ENCODE measurements around the gene CTNNA3. TPM values are rescaled to one million over a fixed set of nuclear protein-coding genes. Genes with fewer than 3 reads are reported as not detected.

Gene CTNNA3
- total RNA-seq, 1 donor from 2014 or later, result 0.32 TPM

DNA sequence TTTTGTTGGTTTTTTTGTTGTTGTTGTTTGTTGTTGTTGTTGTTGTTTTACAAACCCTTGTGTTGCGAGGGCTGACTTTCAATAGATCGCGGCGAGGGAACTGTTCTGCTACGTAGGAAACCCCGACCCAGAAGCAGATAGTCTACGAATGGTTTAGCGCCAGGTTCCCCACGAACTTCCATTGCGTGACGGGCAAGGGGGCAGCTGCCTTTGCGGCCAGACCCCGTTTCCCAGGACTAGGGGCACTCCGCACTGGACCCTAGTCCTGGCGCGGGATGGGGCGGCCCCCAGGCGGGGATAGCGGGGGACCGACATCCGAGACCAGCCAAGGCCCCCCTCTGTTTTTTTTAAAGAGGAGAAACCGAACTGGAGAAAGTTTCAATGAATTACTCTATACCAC is 650.6 kb downstream of the CTNNA3 start:
- intact Hi-C loops (cut with micrococcal nuclease), result no loop called here

GRCh38 chr10:67043041-67043440 is 653.0 kb downstream of the CTNNA3 start:
- intact Hi-C loops (cut with micrococcal nuclease), result no loop called here

- intact Hi-C loops (cut with micrococcal nuclease), result no loop called here
These were observed 659.2 kb downstream of the CTNNA3 start for GRCh38 chr10:67036808-67037207.

GRCh38 chr10:67033878-67034277 is 662.1 kb downstream of the CTNNA3 start:
- intact Hi-C loops (cut with micrococcal nuclease), result no loop called here

- intact Hi-C loops (cut with micrococcal nuclease), result no loop called here
These were observed 673.9 kb downstream of the CTNNA3 start for GRCh38 chr10:67022099-67022498.

GRCh38 chr10:67017218-67017617 is 678.8 kb downstream of the CTNNA3 start:
- intact Hi-C loops (cut with micrococcal nuclease), result no loop called here

- intact Hi-C loops (cut with micrococcal nuclease), result no loop called here
These were observed 680.8 kb downstream of the CTNNA3 start for GRCh38 chr10:67015225-67015624.

GRCh38 chr10:67011981-67012380 is 684.0 kb downstream of the CTNNA3 start:
- intact Hi-C loops (cut with micrococcal nuclease), result no loop called here

- intact Hi-C loops (cut with micrococcal nuclease), result no loop called here
These were observed 684.5 kb downstream of the CTNNA3 start for GRCh38 chr10:67011480-67011879.

- intact Hi-C loops (cut with micrococcal nuclease), result no loop called here
These were observed 690.0 kb downstream of the CTNNA3 start for GRCh38 chr10:67005981-67006380.

- intact Hi-C loops (cut with micrococcal nuclease), result no loop called here
These were observed 691.3 kb downstream of the CTNNA3 start for GRCh38 chr10:67004690-67005089.

GRCh38 chr10:66999762-67000545 is 696.0 kb downstream of the CTNNA3 start:
- intact Hi-C loops (cut with micrococcal nuclease), result no loop called here

DNA sequence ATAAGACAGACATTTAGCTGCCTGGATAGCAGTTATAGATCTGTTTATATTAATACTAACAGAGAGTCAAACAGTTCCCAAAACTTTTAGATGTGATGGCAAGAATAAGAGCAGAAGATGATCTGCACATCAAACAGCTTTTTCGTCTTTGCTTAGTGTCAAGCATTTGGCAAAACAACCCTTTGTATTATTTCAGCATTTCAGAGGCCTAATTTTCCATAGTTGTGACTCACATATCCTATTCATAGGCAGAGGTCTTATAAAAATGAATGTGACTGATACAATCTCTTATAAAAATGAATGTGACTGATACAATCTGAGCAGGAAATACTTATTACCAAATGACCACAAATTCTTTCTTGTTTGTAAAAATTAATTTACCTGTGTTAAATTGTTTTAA is 699.0 kb downstream of the CTNNA3 start:
- intact Hi-C loops (cut with micrococcal nuclease), result no loop called here

- intact Hi-C loops (cut with micrococcal nuclease), result no loop called here
These were observed 705.7 kb downstream of the CTNNA3 start for GRCh38 chr10:66990143-66990830.

GRCh38 chr10:66983475-66983818 is 712.5 kb downstream of the CTNNA3 start:
- intact Hi-C loops (cut with micrococcal nuclease), result no loop called here

GRCh38 chr10:66982792-66983474 is 713.1 kb downstream of the CTNNA3 start:
- intact Hi-C loops (cut with micrococcal nuclease), result no loop called here

GRCh38 chr10:66982053-66982420 is 714.0 kb downstream of the CTNNA3 start:
- intact Hi-C loops (cut with micrococcal nuclease), result no loop called here

DNA sequence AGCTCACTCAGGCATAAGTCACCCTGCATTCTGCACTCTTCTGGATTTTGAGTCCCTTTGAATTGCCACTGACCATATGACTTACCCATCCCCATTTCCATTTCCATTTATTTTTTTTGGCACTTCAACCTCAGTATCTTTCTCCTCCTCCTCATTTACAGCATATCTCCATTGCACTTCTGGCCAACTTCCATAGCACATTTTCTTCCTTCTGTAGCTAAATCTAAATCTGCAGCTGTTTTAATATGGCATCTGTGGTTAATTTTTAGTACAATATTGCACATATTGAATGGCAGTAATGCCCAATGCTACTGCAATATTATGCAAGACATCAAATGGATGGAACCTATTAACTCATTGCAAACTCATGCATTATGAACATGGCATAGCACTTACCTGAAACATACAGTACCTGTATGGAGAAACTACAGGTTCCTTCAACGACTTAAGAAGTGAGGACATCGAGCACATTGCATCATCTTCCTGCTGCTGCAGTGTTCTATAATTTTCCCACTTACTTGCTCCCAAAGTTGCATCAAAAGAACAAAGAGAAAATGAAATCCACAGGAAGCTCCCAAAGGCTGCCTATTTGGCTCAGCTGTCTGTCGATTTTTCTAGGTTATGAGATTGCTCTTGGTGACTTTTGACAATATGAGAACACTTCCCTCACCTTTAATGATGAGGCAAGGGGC is 714.5 kb downstream of the CTNNA3 start:
- intact Hi-C loops (cut with micrococcal nuclease), result no loop called here

DNA sequence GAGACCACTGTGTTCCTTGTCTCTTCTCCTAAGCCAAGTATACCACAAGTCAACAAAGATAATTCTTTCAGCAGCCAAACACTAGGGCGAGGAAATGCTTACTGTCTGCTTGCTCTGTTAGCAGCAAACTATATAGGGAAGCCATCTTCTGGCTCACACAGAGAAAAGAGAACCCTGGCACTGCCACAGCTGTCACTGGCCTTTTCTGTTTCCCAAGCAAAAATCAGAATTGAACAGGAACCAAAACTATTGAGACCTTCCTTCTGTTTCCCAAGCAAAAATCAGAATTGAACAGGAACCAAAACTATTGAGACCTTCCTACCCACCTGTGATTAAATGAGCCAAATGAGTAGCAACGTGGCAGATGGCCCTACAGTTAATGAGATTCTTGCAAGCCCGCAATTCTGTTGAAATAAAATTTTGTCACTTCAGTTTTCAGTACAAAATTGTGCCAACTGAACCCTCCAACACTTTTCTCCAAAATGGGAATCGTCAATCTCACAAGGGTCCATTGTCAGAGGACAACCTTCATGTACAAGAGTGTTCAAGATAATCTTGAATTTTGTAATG is 715.7 kb downstream of the CTNNA3 start:
- intact Hi-C loops (cut with micrococcal nuclease), result no loop called here

GRCh38 chr10:66964946-66965345 is 731.0 kb downstream of the CTNNA3 start:
- intact Hi-C loops (cut with micrococcal nuclease), result no loop called here

DNA sequence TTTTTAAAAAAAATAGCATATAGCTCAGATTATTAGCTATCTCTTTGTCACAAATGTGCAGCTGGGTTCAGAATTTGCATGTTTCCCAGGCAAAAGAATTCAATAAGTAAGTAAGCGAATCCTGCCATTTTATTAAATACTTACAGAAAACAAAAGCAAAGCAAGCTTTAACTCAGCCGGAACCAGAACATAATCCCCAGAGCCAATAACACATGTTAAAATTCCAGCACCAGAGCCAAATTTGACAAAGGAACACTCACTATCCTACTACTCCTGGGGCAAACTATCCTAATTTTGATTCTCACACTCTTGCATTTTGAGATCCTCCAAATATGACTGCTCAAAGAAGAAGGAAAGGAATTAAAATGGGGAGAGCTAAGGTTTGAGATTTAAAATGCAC is 737.5 kb downstream of the CTNNA3 start:
- intact Hi-C loops (cut with micrococcal nuclease), result no loop called here

- intact Hi-C loops (cut with micrococcal nuclease), result no loop called here
These were observed 744.1 kb downstream of the CTNNA3 start for GRCh38 chr10:66951896-66952295.
